Hepatocyte (in vitro differentiated cells): ENCODE measurements around the gene APOLD1. TPM values are rescaled to one million over a fixed set of nuclear protein-coding genes. Genes with fewer than 3 reads are reported as not detected.
"Not testable (repeated sequence)": the region's sequence is repeated elsewhere in the genome, so short reads cannot be mapped to it uniquely, and the experiment has no call there.

Source experiments
- DNase-seq: peaks from one replicate; pipeline ENCODE4 v3.0.0-alpha.2; 2016; ENCODE audit warnings: low spot score
- H2AFZ ChIP-seq: fragments of 200-600 bp; sonication (generic); 2 replicates; pipeline ENCODE4 v1.6.0; 2016; ENCODE audit warnings: antibody characterized with exemption, mild to moderate bottlenecking
- H3K27ac ChIP-seq: fragments of 200-600 bp; sonication (generic); 2 replicates; pipeline ENCODE4 v1.5.1; 2016; ENCODE audit warnings: mild to moderate bottlenecking
- H3K27me3 ChIP-seq: fragments of 200-600 bp; sonication (generic); 2 replicates; pipeline ENCODE4 v1.6.1; 2016
- H3K36me3 ChIP-seq: fragments of 200-600 bp; sonication (generic); replicated peaks from 2 replicates; pipeline ENCODE4 v1.5.1; 2016; ENCODE audit warnings: low read depth; ENCODE audit not compliant: insufficient read depth
- H3K4me1 ChIP-seq: fragments of 200-600 bp; sonication (generic); 2 replicates; pipeline ENCODE4 v1.5.1; 2016; ENCODE audit warnings: mild to moderate bottlenecking, moderate library complexity; ENCODE audit not compliant: insufficient read depth
- H3K4me2 ChIP-seq: fragments of 200-600 bp; sonication (generic); 2 replicates; pipeline ENCODE4 v1.6.0; 2016
- H3K4me3 ChIP-seq: fragments of 200-600 bp; sonication (generic); 2 replicates; pipeline ENCODE4 v1.5.1; 2016; ENCODE audit warnings: mild to moderate bottlenecking
- H3K79me2 ChIP-seq: fragments of 200-600 bp; sonication (generic); 2 replicates; pipeline ENCODE4 v1.6.0; 2017; ENCODE audit warnings: mild to moderate bottlenecking
- H3K9me2 ChIP-seq: fragments of 200-600 bp; sonication (generic); replicated peaks from 2 replicates; pipeline ENCODE4 v1.6.0; 2017; ENCODE audit warnings: mild to moderate bottlenecking; ENCODE audit not compliant: insufficient read depth
- H3K9me3 ChIP-seq: fragments of 200-600 bp; sonication (generic); 2 replicates; pipeline ENCODE4 v1.5.1; 2016; ENCODE audit warnings: low read depth, mild to moderate bottlenecking
- H4K20me1 ChIP-seq: fragments of 200-600 bp; sonication (generic); 2 replicates; pipeline ENCODE4 v1.6.0; 2016; ENCODE audit warnings: mild to moderate bottlenecking; ENCODE audit not compliant: insufficient read depth, poor library complexity, severe bottlenecking
- CTCF ChIP-seq: fragments of 200-600 bp; sonication (generic); IDR thresholded peaks from 2 replicates; pipeline ENCODE4 v1.5.1; 2016; ENCODE audit warnings: antibody characterized with exemption, mild to moderate bottlenecking; ENCODE audit not compliant: poor library complexity
- EZH2 ChIP-seq: fragments of 200-600 bp; sonication (generic); IDR thresholded peaks from 2 replicates; pipeline ENCODE4 v1.6.1; 2016; ENCODE audit warnings: antibody characterized with exemption, mild to moderate bottlenecking, borderline replicate concordance
- EZH2phosphoT487 ChIP-seq: fragments of 200-600 bp; sonication (generic); IDR thresholded peaks from one replicate; pipeline ENCODE4 v1.6.1; 2018; ENCODE audit warnings: antibody characterized with exemption, mild to moderate bottlenecking, low read depth, moderate library complexity; ENCODE audit not compliant: unreplicated experiment, severe bottlenecking
- WGBS: methylation state at CpG from one replicate; pipeline ENCODE4 v1.1.6; 2016; ENCODE audit warnings: low lambda C conversion rate; ENCODE audit errors: missing lambda C conversion rate; 5-methylcytosine and 5-hydroxymethylcytosine counted together
- polyA plus RNA-seq: library from polyadenylated mRNA; unstranded; fragments of >200 nt; fragmentation: Nextera tagmentation; extraction: Ambion mirVana; gene quantifications from 2 replicates; pipeline ENCODE4 v1.2.1, GENCODE V29; 2016
- total RNA-seq: library from RNA; depleted of rRNA; stranded (reverse); fragments of >200 nt; gene quantifications from 2 replicates; pipeline ENCODE4 v1.2.3, GENCODE V29; 2014

The APOLD1 gene
- total and polyA plus RNA-seq, 2 experiments from 2014 or later: 1.5 to 6.0 TPM

GRCh38 chr12:12804432-12804886, 19.0 kb downstream of the APOLD1 start:
- Histone ChIP-seq H3K4me3 (no peak overlapping the region), H3K9me2 (no peaks in the 10 kb centered on the region), H4K20me1 (no peaks in the 10 kb centered on the region), H3K36me3 (no peaks in the 10 kb centered on the region), H3K27me3 (no peaks in the 10 kb centered on the region), H3K79me2 (no peaks in the 10 kb centered on the region), H3K27ac (peak overlapping the region; percentile 80), H3K4me1 (peaks cover 22% of the 10 kb centered on the region), H2AFZ (no peak overlapping the region), H3K9me3 (no peaks in the 10 kb centered on the region), H3K4me2 (no peak overlapping the region)
- DNase-seq: peak; percentile 35
- no peak for TF ChIP-seq EZH2phosphoT487
- TF ChIP-seq CTCF: no peak
- no peak for TF ChIP-seq EZH2
- WGBS: 72% methylated on average over 6 of the region's 6 CpGs

GRCh38 chr12:12806784-12807516, 21.5 kb downstream of the APOLD1 start:
- TF ChIP-seq EZH2: no peak
- no peak for TF ChIP-seq EZH2phosphoT487
- no peak for TF ChIP-seq CTCF
- Histone ChIP-seq H3K9me2 (no peaks in the 10 kb centered on the region), H3K27me3 (no peaks in the 10 kb centered on the region), H3K4me3 (no peak overlapping the region), H2AFZ (no peak overlapping the region), H4K20me1 (no peaks in the 10 kb centered on the region), H3K36me3 (no peaks in the 10 kb centered on the region), H3K27ac (no peak overlapping the region), H3K9me3 (no peaks in the 10 kb centered on the region), H3K79me2 (no peaks in the 10 kb centered on the region), H3K4me1 (peaks cover 22% of the 10 kb centered on the region), H3K4me2 (no peak overlapping the region)
- 77% methylated on average over 8 of the region's 8 CpGs for WGBS
- DNase-seq: no peak

GRCh38 chr12:12807517-12807903, 22.1 kb downstream of the APOLD1 start:
- H3K4me2 ChIP-seq, H4K20me1 ChIP-seq, H3K9me3 ChIP-seq, H3K9me2 ChIP-seq, H2AFZ ChIP-seq, H3K79me2 ChIP-seq, DNase-seq, H3K27me3 ChIP-seq, H3K4me3 ChIP-seq, H3K36me3 ChIP-seq: not testable (repeated sequence)
- H3K4me1 ChIP-seq: peaks cover 22% of the 10 kb centered on the region
- H3K27ac ChIP-seq: peak overlapping the region; percentile 84
- 96% methylated on average over 3 of the region's 3 CpGs for WGBS

GRCh38 chr12:12807970-12808702, 22.7 kb downstream of the APOLD1 start:
- peak overlapping the region; percentile 8 for H3K4me2 ChIP-seq
- H3K27ac ChIP-seq: peak overlapping the region; percentile 84
- H3K9me2 ChIP-seq: no peaks in the 10 kb centered on the region
- no peak for DNase-seq
- no peaks in the 10 kb centered on the region for H3K27me3 ChIP-seq
- 66% methylated on average over 11 of the region's 11 CpGs for WGBS
- H4K20me1 ChIP-seq: no peaks in the 10 kb centered on the region
- no peaks in the 10 kb centered on the region for H3K36me3 ChIP-seq
- no peak overlapping the region for H3K4me3 ChIP-seq
- peaks cover 15% of the 10 kb centered on the region for H3K4me1 ChIP-seq
- no peaks in the 10 kb centered on the region for H3K9me3 ChIP-seq
- TF ChIP-seq EZH2phosphoT487 (no peak), CTCF (no peak), EZH2 (no peak)
- peak overlapping the region; percentile 32 for H2AFZ ChIP-seq
- no peaks in the 10 kb centered on the region for H3K79me2 ChIP-seq
